ENCODE results near the gene ANKRD11.

- TF ChIP-seq CTCF (conservative IDR thresholded peaks at IDR 0.05; ENCODE audit: low read length) (no peak), EZH2phosphoT487 (IDR thresholded peaks at IDR 0.05; ENCODE audit: borderline replicate concordance) (no peak)
These were observed 21.0 kb upstream of the ANKRD11 start for GRCh38 chr16:89511374-89511773.

Measured in Loucy (cell line).